ENCODE data around the gene POLR2H.
"Not testable (repeated sequence)": the region's sequence is repeated elsewhere in the genome, so short reads cannot be mapped to it uniquely, and the experiment has no call there.

POLR2H gene

GRCh38 chr3:184335661-184336546 is 25.6 kb upstream of the POLR2H start:
- DNase-seq (ENCODE audit: low read depth in 2 of 2): peak; percentile 77 to 84

- DNase-seq (ENCODE audit: low read depth in 2 of 2): no peak
Observed at GRCh38 chr3:184336547-184337398, 24.7 kb upstream of the POLR2H start.

GRCh38 chr3:184337399-184337714 is 24.2 kb upstream of the POLR2H start, which contains the start of gene FAM131A:
FAM131A (plus strand) TSS chr3:184337600; CDS start chr3:184337631, 31 bp downstream.
- no peak for DNase-seq (ENCODE audit: low read depth in 2 of 2)

- no peak for DNase-seq (ENCODE audit: low read depth in 2 of 2)
Observed at GRCh38 chr3:184337981-184338380, 23.5 kb upstream of the POLR2H start.

GRCh38 chr3:184338511-184338945 is 23.0 kb upstream of the POLR2H start:
- no peak for DNase-seq (ENCODE audit: low read depth in 2 of 2)

- DNase-seq (ENCODE audit: low read depth in 2 of 2): no peak
Observed at GRCh38 chr3:184339001-184339400, 22.5 kb upstream of the POLR2H start.

- not testable (repeated sequence) for DNase-seq (ENCODE audit: low read depth in 2 of 2)
Observed at GRCh38 chr3:184339451-184340135, 21.9 kb upstream of the POLR2H start.

- no peak for DNase-seq (ENCODE audit: low read depth in 2 of 2)
Observed at GRCh38 chr3:184341925-184342324, 19.6 kb upstream of the POLR2H start.

- DNase-seq (ENCODE audit: low read depth in 2 of 2): no peak
Observed at GRCh38 chr3:184343200-184343876, 18.2 kb upstream of the POLR2H start.

GRCh38 chr3:184344579-184345316 is 16.8 kb upstream of the POLR2H start:
- no peak for DNase-seq (ENCODE audit: low read depth in 2 of 2)

- DNase-seq (ENCODE audit: low read depth in 2 of 2): no peak
Observed at GRCh38 chr3:184345317-184346144, 16.0 kb upstream of the POLR2H start.

GRCh38 chr3:184346480-184347190 is 14.9 kb upstream of the POLR2H start:
- no peak for DNase-seq (ENCODE audit: low read depth in 2 of 2)

- DNase-seq (ENCODE audit: low read depth in 2 of 2): no peak
Observed at GRCh38 chr3:184347321-184348056, 14.0 kb upstream of the POLR2H start.

- no peak for DNase-seq (ENCODE audit: low read depth in 2 of 2)
Observed at GRCh38 chr3:184348057-184348382, 13.5 kb upstream of the POLR2H start.

GRCh38 chr3:184349563-184350470 is 11.7 kb upstream of the POLR2H start:
- no peak for DNase-seq (ENCODE audit: low read depth in 2 of 2)

- no peak for DNase-seq (ENCODE audit: low read depth in 2 of 2)
Observed at GRCh38 chr3:184350618-184351017, 10.9 kb upstream of the POLR2H start.

GRCh38 chr3:184351511-184352148 is 9.9 kb upstream of the POLR2H start:
- no peak for DNase-seq (ENCODE audit: low read depth in 2 of 2)
